ENCODE results near the gene LFNG.

- TF ChIP-seq CTCF (IDR thresholded peaks at IDR 0.05) = no peak
- TF ChIP-seq EZH2 (IDR thresholded peaks at IDR 0.05) = no peak
These were observed 21.9 kb downstream of the LFNG start for GRCh38 chr7:2541291-2542010.

All from neural progenitor cell (in vitro differentiated cells).